GM21390 (cell line): ENCODE data around the gene DCP1A.

Experiments
- ATAC-seq: cut with Tn5 transposase; IDR thresholded peaks from one replicate; pipeline ENCODE4 v1.9.1; 2021; ENCODE audit not compliant: unreplicated experiment

The DCP1A gene

DNA sequence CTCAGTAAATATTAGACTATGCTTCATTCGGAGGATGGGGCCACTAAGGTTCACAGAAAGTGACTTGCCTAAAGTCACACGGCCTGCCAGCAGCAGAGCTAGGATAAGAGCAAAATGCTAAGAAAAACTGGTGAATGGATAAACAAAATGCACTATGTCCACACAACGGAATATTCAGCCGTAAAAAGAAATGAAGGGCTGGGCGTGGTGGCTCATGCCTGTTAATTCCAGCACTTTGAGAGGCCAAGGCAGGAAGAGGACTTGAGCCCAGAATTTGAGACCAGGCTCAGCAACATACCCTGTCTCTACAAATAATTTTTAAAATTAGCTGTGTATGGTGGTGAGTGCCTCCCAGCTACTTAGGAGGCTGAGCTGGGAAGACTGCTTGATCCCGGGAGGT is 99.2 kb downstream of the DCP1A start:
- ATAC-seq = no peak

DNA sequence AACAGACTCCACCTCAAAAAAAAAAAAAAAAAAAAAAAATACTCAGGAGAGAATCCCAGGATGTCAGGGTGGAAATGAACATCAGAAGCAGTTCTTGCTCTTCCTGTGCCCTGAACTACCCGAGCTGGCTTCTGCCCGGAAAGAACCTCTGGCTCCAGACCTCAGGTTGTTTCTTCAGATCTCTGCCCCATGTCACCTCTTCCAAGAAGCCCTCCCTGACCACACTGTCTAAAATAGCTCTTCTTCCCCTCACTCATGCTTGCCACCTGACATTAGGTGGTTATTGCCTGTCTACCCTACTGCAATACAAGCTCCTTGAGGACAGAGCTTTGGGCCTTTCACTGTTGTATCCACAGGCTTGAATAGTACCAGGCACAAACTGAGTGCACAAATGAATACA is 99.7 kb downstream of the DCP1A start:
- ATAC-seq = no peak

DNA sequence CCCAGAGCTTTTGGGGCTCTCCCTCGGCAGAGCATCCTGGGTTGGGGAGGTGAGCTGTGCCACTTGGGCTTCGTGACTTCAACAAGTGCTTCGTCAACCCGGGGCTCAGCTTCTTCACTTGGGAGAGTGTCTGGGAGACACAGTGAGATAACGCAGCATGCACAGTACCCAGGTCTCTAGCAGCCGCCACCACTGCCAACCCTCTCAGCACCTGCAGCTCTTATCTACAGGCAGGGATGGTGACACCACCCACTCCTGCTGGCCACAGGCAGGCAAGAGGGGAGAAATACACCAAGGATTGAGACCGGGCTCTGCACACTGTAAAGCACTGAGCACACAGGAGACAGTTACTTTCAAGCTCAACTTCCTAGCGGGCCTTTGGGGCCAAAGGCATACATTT is 103.1 kb downstream of the DCP1A start:
- no peak for ATAC-seq

DNA sequence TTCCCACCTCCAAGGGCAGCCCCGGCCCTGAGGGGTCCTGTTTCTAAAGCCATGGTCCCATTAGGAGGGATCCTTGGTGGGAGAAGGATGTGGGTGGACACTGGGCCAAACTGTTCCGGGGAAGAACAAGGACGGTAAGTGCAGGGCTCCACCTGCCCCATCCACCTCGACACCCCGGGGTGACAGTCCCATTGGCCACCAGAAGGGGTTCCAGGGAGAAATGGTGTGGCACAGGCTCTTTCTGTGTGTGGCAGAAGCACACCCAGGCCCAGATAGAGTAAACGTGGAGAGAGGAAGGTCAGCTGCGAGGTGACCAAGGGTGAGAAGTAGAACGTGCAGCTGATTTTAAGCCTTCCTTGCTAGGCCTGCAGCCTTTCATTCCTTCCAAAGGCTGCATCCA is 103.6 kb downstream of the DCP1A start:
- ATAC-seq = no peak

DNA sequence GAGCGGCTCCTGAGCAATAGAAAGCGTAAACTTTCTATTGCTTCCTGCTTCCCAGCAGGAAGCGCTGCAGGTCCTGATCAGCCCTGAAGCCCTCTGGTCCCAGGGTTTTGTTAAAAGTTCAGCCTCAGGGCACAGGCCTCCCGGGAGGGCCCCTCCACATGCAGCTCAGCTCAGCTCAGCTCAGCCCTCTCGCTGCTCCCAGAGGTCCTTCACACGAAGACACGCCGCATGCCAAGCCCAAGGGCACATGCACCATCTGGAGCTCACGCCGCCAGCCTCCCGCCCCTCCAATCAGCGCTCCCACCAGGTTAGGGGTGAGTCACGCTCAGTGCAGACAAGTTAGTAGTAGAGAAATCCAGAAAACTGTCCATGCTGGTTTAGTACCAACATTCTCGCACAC is 104.2 kb downstream of the DCP1A start:
- ATAC-seq = no peak

DNA sequence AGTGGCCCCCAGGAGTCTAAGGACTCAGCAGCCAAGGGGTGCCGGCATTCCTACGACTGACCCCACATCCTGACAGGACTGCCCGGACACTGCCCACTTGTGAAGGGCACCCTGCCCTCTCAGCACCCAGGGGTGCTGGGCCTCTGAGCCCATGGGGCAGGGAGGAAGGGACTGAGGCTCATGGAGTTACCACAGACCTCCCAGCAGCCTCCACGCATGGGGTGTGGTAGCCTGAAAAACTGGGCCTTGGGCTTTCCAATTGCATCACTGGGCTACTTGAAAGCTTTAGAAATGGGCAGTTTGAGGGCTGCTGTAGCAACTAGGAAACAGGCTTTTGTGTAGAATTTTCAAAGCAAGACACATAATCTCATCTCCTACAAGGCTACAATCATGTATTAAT is 104.7 kb downstream of the DCP1A start:
- ATAC-seq = no peak

DNA sequence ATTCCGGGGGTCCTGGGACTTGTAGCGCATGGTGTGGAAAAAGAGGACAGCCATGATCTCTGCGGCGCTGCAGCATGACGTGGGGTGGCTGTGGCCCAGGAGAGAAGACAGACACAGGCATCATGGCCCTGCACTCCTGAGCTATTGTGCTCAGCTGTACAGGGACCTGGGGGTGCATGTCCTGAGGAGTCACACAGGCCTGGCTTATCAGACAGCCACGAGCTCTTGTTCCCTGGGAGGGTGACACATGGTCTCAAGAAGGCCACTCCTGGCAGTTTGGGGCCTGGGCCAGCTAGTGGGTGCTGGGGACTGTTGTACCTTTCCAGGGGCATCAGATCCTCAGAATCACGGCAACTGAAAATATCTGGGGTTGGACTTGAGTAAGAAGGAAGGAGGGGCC is 105.2 kb downstream of the DCP1A start:
- ATAC-seq = no peak

DNA sequence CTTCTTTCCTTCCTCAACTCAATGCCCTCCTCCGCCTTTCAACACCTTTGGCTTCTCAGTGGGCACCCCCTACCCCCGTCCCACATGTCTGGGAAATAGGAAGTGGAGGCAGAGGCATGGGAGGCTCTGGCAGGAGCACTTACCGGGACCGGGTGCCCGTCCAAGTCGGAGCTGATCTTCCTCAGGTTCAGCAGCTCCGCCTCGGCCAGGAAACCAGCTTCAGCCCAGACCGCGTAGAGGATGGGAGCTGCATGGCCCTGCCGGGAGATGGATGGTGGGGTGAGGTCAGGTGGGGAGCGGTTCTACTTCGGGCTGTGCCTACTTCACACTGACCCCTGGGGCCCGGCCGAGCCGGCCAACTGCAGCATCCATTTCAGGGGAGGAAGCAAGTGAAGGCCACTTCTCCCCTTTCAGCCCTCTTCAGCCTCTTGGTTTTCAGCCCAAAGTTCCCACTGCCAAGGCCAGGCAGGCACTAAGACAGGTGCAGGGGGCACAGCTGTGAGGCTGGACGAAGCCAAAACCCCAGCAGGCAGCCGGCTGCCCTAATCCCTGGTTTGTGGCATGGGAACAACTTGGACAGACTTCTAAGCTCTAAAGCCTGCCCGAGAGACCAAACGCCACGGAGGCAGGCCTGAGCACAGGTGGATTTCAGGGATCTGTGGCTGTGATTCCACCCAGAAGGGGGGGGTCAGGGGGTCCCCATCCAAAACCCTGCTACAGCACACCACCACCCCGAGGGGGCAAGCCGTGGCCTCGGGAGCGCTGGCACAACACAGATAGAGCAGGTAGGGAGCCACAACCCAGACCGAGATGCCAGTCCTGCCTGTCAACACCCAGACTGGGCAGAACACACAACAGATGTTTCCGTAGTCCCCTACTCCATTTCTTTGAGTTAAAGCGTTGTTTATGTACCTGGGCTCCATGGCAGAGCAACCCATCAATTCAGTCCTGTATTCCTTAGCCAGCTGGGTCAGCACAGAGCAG is 106.1 kb downstream of the DCP1A start:
- ATAC-seq = no peak

DNA sequence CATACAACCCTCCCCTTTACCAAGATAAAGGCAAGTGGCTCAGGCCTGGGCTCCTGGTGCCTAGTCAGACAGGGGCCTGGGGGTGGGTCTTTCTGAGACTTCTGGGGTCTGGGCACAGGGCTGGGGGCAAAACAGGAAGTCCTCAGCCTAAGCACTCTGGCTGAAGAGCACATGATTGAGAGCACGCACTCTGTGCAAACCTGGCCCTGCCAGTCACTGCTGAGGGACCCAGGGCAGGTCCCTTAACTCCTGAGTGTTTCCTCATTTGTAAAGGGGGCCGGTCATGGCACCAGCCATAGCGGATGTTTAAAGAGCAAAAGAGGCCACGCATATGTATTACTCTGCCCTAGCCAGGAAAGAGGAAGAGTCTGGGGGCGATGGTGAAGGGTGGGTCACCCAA is 107.5 kb downstream of the DCP1A start:
- no peak for ATAC-seq

DNA sequence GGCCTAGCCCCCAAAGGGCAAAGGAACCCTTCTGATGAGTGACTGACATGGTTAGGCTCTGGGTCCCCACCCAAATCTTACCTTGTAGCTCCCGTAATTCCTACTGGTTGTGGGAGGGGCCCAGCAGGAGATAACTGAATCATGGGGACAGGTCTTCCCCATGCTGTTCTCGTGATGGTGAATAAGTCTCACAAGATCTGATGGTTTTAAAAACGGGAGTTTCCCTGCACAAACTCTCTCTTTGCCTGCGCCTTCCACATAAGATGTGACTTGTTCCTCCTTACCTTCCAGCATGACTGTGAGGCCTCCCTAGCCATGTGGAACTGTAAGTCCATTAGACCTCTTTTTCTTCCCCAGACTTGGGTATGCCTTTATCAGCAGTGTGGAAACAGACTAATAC is 108.5 kb downstream of the DCP1A start:
- ATAC-seq = no peak

DNA sequence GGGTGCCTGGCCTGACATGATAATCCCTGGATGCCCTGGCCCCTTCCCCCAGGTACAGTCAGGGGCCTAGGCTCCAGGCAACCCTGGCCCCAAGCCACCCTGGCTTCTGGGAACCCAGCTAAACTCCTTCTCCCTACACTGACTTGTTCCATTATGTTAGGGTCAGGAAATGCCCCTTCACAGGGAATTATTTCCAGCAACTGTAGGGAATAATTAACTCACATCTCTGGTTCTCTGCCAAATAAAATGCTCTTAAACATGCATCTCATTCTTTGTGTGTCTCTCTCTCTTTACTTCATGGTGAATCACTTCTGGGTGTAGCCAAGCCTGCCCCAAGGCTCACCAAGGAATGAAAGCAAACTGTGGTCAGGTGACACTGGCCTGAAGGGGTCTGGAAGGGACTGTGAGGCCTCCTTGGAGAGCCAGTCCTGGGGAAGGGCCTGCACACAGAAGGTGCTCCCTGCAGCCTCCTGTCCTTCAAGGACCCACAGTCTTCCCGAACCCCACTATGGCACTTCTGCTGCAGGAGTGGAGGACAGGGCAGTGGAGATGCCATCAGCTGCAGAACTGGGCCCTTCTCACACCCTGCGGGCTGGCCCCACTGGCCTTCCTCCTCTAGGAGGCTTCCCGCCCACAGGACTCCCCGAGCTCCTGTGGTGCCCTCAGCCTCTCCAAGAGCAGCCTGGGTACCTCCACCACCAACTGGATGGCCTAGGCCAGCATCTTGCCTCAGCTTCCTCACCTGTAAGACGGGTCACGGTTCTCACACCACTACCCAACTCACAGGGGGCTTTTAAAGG is 109.1 kb downstream of the DCP1A start:
- no peak for ATAC-seq

DNA sequence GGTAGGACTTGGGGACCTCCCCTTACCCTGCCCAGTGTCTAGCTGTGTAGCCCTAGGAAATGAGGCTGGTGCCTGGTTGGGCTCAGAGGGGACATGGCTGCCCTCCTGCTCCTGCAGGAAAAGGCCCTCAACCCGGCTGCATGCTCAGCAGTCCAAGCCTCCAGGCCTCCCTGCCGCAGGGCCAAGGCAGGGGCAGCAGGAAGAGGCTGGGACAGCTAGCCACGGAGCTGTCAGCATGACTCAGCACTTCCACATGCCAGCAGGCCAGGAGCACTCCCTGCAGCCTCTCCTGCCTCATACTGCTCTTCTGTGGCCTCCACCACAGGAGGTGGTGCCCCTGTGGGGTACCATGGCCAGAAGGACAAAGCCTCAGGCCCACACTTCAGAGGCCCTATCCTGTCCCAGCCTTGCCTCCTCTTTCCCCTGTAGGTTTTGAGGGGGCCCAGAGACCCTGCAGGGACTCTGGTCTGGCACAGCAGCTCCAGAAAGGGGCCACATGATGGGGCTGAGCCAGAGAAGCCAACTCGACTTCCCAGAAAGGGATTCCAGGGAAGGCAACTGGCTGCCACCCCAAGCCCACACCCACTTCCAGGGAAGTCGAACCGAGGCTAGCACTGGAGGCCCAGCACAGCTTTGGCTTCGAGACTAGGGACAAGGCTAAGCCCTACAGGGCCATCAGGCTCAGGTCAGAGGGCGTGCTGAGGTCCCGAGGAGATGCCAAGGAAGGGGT is 111.1 kb downstream of the DCP1A start:
- ATAC-seq = no peak

DNA sequence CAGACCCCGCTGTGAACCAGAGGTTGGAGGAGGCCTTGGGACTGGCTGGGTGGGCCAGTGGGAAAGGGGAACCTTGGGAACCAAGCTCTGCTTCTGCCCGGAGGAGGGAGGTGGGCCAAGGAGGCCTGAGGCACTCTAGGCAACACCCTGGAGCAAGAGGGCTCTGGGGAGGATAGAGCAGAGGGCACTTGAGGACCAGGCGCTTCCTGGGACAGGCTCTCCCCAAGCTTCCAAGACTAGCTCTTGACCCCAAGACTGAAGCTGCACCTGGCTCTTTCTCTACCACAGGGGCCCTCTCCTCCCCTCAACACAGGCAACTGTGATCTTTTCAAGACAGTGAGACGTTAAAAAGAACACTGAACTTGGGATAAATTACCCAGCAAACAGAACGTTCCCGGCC is 111.8 kb downstream of the DCP1A start:
- no peak for ATAC-seq

DNA sequence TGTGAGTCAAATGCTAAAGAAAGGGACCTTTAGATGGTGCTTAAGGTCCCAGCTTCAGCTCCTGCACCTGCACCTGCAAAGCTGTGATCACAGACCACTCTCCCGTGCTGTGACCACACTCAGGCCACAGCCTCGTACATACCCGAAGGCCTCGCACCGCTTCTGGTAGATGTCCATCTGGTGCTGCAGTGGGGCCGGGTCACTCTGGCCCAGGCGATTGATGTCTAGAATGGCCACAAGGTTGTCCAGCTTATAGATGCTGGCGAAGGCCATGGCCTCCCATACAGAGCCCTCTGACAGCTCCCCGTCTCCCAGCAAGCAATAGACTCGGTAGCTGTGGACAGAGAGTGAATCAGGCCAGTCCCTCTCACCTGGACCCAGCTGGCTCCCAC is 112.5 kb downstream of the DCP1A start:
- no peak for ATAC-seq

DNA sequence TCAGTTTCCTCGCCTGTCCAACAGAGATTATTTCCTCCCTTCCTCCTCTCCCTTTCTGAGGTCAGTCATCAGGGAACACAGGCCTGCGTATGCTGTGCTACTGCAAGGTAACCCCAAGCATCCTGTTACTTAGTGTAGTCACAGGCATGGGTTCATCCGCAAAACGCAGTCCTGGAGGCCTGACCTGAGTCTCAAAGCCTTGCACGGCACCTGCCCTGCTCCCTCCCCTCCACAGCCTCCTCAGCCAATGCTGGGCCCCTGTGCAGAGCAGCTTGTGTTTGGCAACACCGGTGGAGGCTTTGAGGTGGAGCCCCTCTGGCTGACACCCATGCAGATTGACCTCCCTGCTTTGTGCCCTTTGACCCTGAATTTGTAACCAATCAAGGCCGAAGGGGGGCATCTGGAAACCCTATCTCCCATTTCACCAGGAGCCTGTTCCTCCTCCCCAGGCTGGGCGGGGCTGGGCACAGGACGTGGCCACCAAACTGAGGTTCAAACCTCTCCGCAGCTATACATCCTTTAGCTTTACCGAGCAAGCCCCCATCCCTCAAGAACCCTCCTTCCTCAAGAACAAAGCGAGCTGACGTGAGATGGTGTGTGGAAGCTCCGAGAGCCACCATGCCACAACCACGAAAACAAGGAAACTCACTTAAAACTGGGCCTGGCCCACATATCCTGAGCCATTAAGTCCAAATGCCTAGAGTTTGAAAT is 113.1 kb downstream of the DCP1A start:
- ATAC-seq = no peak
